HL-60/S4 treated with phorbol 12-myristate 13-acetate at 8.2 ng/mL for 4 days and 3 days (cell line): ENCODE measurements around the gene ZNF419.

Source experiments
- in situ Hi-C: fragments of 300-500 bp; cut with MboI; formaldehyde crosslinking; loops from 2 replicates; pipeline ENCODE4 v1.15.0; 2022; ENCODE audit warnings: low sequenced_read_pairs

Gene ZNF419

GRCh38 chr19:57527136-57527881 lies 39.8 kb downstream of the ZNF419 start, which contains the start of gene ZNF549:
TSS of gene ZNF549 (plus strand) at chr19:57527356. CDS start at chr19:57527574, 218 bp downstream.
- in situ Hi-C loops: no loop called here

- in situ Hi-C loops: no loop called here
These were observed 50.5 kb downstream of the ZNF419 start for GRCh38 chr19:57537953-57538547.
